ENCODE measurements around the gene WDR37. TPM values are rescaled to one million over a fixed set of nuclear protein-coding genes. Genes with fewer than 3 reads are reported as not detected.
"Not testable (repeated sequence)": the region's sequence is repeated elsewhere in the genome, so short reads cannot be mapped to it uniquely, and the experiment has no call there.

Gene WDR37
- total and polyA plus RNA-seq, 4 donors = 3.9 to 25.9 (median 14.4) TPM

GRCh38 chr10:1118318-1118717 lies 62.1 kb downstream of the WDR37 start:
- H3K36me3 ChIP-seq (ENCODE audit: control insufficient read depth in 1 of 2, insufficient read depth in 2 of 2, low read length in 1 of 2); ATAC-seq (ENCODE audit: low FRiP score); H3K4me3 ChIP-seq (ENCODE audit: low read length in 2 of 2); H3K4me1 ChIP-seq (ENCODE audit: control insufficient read depth in 1 of 2, insufficient read depth in 2 of 2, low read length in 2 of 2); H3K27me3 ChIP-seq (ENCODE audit: control insufficient read depth in 1 of 2, insufficient read depth in 2 of 2, low read length in 1 of 2); H3K9me3 ChIP-seq (ENCODE audit: control insufficient read depth, low read length); intact Hi-C loops (cut with DNase I); DNase-seq; H3K27ac ChIP-seq (ENCODE audit: low read depth in 1 of 2, low read length in 2 of 2): not testable (repeated sequence)
- WGBS, 2 donors = 84% methylated on average over 6 of the region's 6 CpGs

GRCh38 chr10:1119027-1119426 lies 62.8 kb downstream of the WDR37 start:
- no peak for ATAC-seq (ENCODE audit: low FRiP score)

GRCh38 chr10:1119501-1119900 lies 63.3 kb downstream of the WDR37 start:
- WGBS, 2 donors = 93 to 96% methylated on average over 6 of the region's 6 CpGs
- DNase-seq (no peak), ATAC-seq (ENCODE audit: low FRiP score) (no peak)
- Histone ChIP-seq H3K4me1 (ENCODE audit: control insufficient read depth in 1 of 2, insufficient read depth in 2 of 2, low read length in 2 of 2) (no peaks in the 10 kb centered on the region), H3K27ac (ENCODE audit: low read depth in 1 of 2, low read length in 2 of 2) (no peak overlapping the region), H3K36me3 (ENCODE audit: control insufficient read depth in 1 of 2, insufficient read depth in 2 of 2, low read length in 1 of 2) (peaks cover 0 to 9% of the 10 kb centered on the region in 2 donors), H3K27me3 (ENCODE audit: control insufficient read depth in 1 of 2, insufficient read depth in 2 of 2, low read length in 1 of 2) (no peaks in the 10 kb centered on the region), H3K9me3 (ENCODE audit: control insufficient read depth, low read length) (no peaks in the 10 kb centered on the region), H3K4me3 (ENCODE audit: low read length in 2 of 2) (no peak overlapping the region)
- intact Hi-C loops (cut with DNase I) = no loop called here

More at GRCh38 chr10:1119027-1119426, 62.8 kb downstream of the WDR37 start:
- Histone ChIP-seq H3K9me3 (ENCODE audit: control insufficient read depth, low read length) (no peaks in the 10 kb centered on the region), H3K27ac (ENCODE audit: low read depth in 1 of 2, low read length in 2 of 2) (no peak overlapping the region), H3K36me3 (ENCODE audit: control insufficient read depth in 1 of 2, insufficient read depth in 2 of 2, low read length in 1 of 2) (peaks cover 0 to 9% of the 10 kb centered on the region in 2 donors), H3K4me1 (ENCODE audit: control insufficient read depth in 1 of 2, insufficient read depth in 2 of 2, low read length in 2 of 2) (no peaks in the 10 kb centered on the region), H3K4me3 (ENCODE audit: low read length in 2 of 2) (no peak overlapping the region), H3K27me3 (ENCODE audit: control insufficient read depth in 1 of 2, insufficient read depth in 2 of 2, low read length in 1 of 2) (no peaks in the 10 kb centered on the region)
- no peak for DNase-seq
- 76 to 80% methylated on average over 8 of the region's 8 CpGs for WGBS, 2 donors
- intact Hi-C loops (cut with DNase I) = no loop called here

GRCh38 chr10:1120306-1120705 lies 64.1 kb downstream of the WDR37 start:
- no peak overlapping the region for H3K4me3 ChIP-seq (ENCODE audit: low read length in 2 of 2)
- intact Hi-C loops (cut with DNase I) = no loop called here
- H3K4me1 ChIP-seq (ENCODE audit: control insufficient read depth in 1 of 2, insufficient read depth in 2 of 2, low read length in 2 of 2) = no peaks in the 10 kb centered on the region
- no peak overlapping the region for H3K27ac ChIP-seq (ENCODE audit: low read depth in 1 of 2, low read length in 2 of 2)
- H3K27me3 ChIP-seq (ENCODE audit: control insufficient read depth in 1 of 2, insufficient read depth in 2 of 2, low read length in 1 of 2) = no peaks in the 10 kb centered on the region
- H3K9me3 ChIP-seq (ENCODE audit: control insufficient read depth, low read length) = no peaks in the 10 kb centered on the region
- WGBS, 2 donors = 80 to 83% methylated on average over 12 of the region's 12 CpGs
- ATAC-seq (ENCODE audit: low FRiP score) (no peak), DNase-seq (no peak)
- peaks cover 0 to 6% of the 10 kb centered on the region in 2 donors for H3K36me3 ChIP-seq (ENCODE audit: control insufficient read depth in 1 of 2, insufficient read depth in 2 of 2, low read length in 1 of 2)

- H3K36me3 ChIP-seq (ENCODE audit: control insufficient read depth in 1 of 2, insufficient read depth in 2 of 2, low read length in 1 of 2) = peaks cover 0 to 7% of the 10 kb centered on the region in 2 donors
- no peak overlapping the region for H3K27ac ChIP-seq (ENCODE audit: low read depth in 1 of 2, low read length in 2 of 2)
- WGBS, 2 donors = 74 to 80% methylated on average over 22 of the region's 22 CpGs
- no peak overlapping the region for H3K4me3 ChIP-seq (ENCODE audit: low read length in 2 of 2)
- intact Hi-C loops (cut with DNase I) = no loop called here
- H3K27me3 ChIP-seq (ENCODE audit: control insufficient read depth in 1 of 2, insufficient read depth in 2 of 2, low read length in 1 of 2) = no peaks in the 10 kb centered on the region
- no peaks in the 10 kb centered on the region for H3K4me1 ChIP-seq (ENCODE audit: control insufficient read depth in 1 of 2, insufficient read depth in 2 of 2, low read length in 2 of 2)
- no peak for ATAC-seq (ENCODE audit: low FRiP score)
- H3K9me3 ChIP-seq (ENCODE audit: control insufficient read depth, low read length) = no peaks in the 10 kb centered on the region
- no peak for DNase-seq
Observed at GRCh38 chr10:1120801-1121211, 64.6 kb downstream of the WDR37 start.

- WGBS, 2 donors = 90% methylated on average over 23 of the region's 23 CpGs
- Histone ChIP-seq H3K9me3 (ENCODE audit: control insufficient read depth, low read length) (no peaks in the 10 kb centered on the region), H3K4me1 (ENCODE audit: control insufficient read depth in 1 of 2, insufficient read depth in 2 of 2, low read length in 2 of 2) (no peaks in the 10 kb centered on the region), H3K27ac (ENCODE audit: low read depth in 1 of 2, low read length in 2 of 2) (no peak overlapping the region), H3K4me3 (ENCODE audit: low read length in 2 of 2) (no peak overlapping the region), H3K36me3 (ENCODE audit: control insufficient read depth in 1 of 2, insufficient read depth in 2 of 2, low read length in 1 of 2) (peaks cover 0 to 7% of the 10 kb centered on the region in 2 donors), H3K27me3 (ENCODE audit: control insufficient read depth in 1 of 2, insufficient read depth in 2 of 2, low read length in 1 of 2) (no peaks in the 10 kb centered on the region)
- no peak for ATAC-seq (ENCODE audit: low FRiP score)
- no peak for DNase-seq
- intact Hi-C loops (cut with DNase I) = no loop called here
Observed at GRCh38 chr10:1121271-1121970, 65.2 kb downstream of the WDR37 start.

- Histone ChIP-seq H3K4me3 (ENCODE audit: low read length in 2 of 2) (no peak overlapping the region), H3K36me3 (ENCODE audit: control insufficient read depth in 1 of 2, insufficient read depth in 2 of 2, low read length in 1 of 2) (peaks cover 0 to 7% of the 10 kb centered on the region in 2 donors), H3K4me1 (ENCODE audit: control insufficient read depth in 1 of 2, insufficient read depth in 2 of 2, low read length in 2 of 2) (no peaks in the 10 kb centered on the region), H3K9me3 (ENCODE audit: control insufficient read depth, low read length) (no peaks in the 10 kb centered on the region), H3K27ac (ENCODE audit: low read depth in 1 of 2, low read length in 2 of 2) (no peak overlapping the region), H3K27me3 (ENCODE audit: control insufficient read depth in 1 of 2, insufficient read depth in 2 of 2, low read length in 1 of 2) (no peaks in the 10 kb centered on the region)
- WGBS, 2 donors = 76% methylated on average over 6 of the region's 6 CpGs
- DNase-seq (no peak), ATAC-seq (ENCODE audit: low FRiP score) (peak; percentile 19)
- intact Hi-C loops (cut with DNase I) = no loop called here
Observed at GRCh38 chr10:1122349-1122748, 66.2 kb downstream of the WDR37 start.

- 81 to 84% methylated on average over 5 of the region's 5 CpGs for WGBS, 2 donors
- Histone ChIP-seq H3K4me1 (ENCODE audit: control insufficient read depth in 1 of 2, insufficient read depth in 2 of 2, low read length in 2 of 2) (no peaks in the 10 kb centered on the region), H3K9me3 (ENCODE audit: control insufficient read depth, low read length) (no peaks in the 10 kb centered on the region), H3K36me3 (ENCODE audit: control insufficient read depth in 1 of 2, insufficient read depth in 2 of 2, low read length in 1 of 2) (peaks cover 0 to 10% of the 10 kb centered on the region in 2 donors), H3K4me3 (ENCODE audit: low read length in 2 of 2) (no peak overlapping the region), H3K27ac (ENCODE audit: low read depth in 1 of 2, low read length in 2 of 2) (no peak overlapping the region), H3K27me3 (ENCODE audit: control insufficient read depth in 1 of 2, insufficient read depth in 2 of 2, low read length in 1 of 2) (no peaks in the 10 kb centered on the region)
- intact Hi-C loops (cut with DNase I) = no loop called here
- DNase-seq = no peak
- ATAC-seq (ENCODE audit: low FRiP score) = no peak
Observed at GRCh38 chr10:1123198-1123597, 67.0 kb downstream of the WDR37 start.

GRCh38 chr10:1123972-1124371 lies 67.8 kb downstream of the WDR37 start:
- DNase-seq = no peak
- H3K27me3 ChIP-seq (ENCODE audit: control insufficient read depth in 1 of 2, insufficient read depth in 2 of 2, low read length in 1 of 2) = no peaks in the 10 kb centered on the region
- intact Hi-C loops (cut with DNase I) = no loop called here
- H3K27ac ChIP-seq (ENCODE audit: low read depth in 1 of 2, low read length in 2 of 2) = no peak overlapping the region
- WGBS, 2 donors = 95% methylated on average over 12 of the region's 12 CpGs
- ATAC-seq (ENCODE audit: low FRiP score) = no peak
- no peak overlapping the region for H3K4me3 ChIP-seq (ENCODE audit: low read length in 2 of 2)
- peaks cover 0 to 10% of the 10 kb centered on the region in 2 donors for H3K36me3 ChIP-seq (ENCODE audit: control insufficient read depth in 1 of 2, insufficient read depth in 2 of 2, low read length in 1 of 2)
- H3K4me1 ChIP-seq (ENCODE audit: control insufficient read depth in 1 of 2, insufficient read depth in 2 of 2, low read length in 2 of 2) = no peaks in the 10 kb centered on the region
- H3K9me3 ChIP-seq (ENCODE audit: control insufficient read depth, low read length) = no peaks in the 10 kb centered on the region
